Globus pallidus (tissue), 1 donor: Measurements from ENCODE around the gene D2HGDH.
"Not testable (repeated sequence)": the region's sequence is repeated elsewhere in the genome, so short reads cannot be mapped to it uniquely, and the experiment has no call there.

Experiments
- DNase-seq: peaks from one replicate; pipeline ENCODE4 v3.0.0-alpha.2; 2015; ENCODE audit warnings: low spot score

The D2HGDH gene

GRCh38 chr2:241748468-241749256, 14.2 kb downstream of the D2HGDH start:
- no peak for DNase-seq

- no peak for DNase-seq
These were observed 15.8 kb downstream of the D2HGDH start for GRCh38 chr2:241750076-241750840.

- DNase-seq, result no peak
These were observed 16.7 kb downstream of the D2HGDH start for GRCh38 chr2:241751152-241751551.

- no peak for DNase-seq
These were observed 17.3 kb downstream of the D2HGDH start for GRCh38 chr2:241751776-241752175.

- no peak for DNase-seq
These were observed 17.8 kb downstream of the D2HGDH start for GRCh38 chr2:241752253-241752652.

GRCh38 chr2:241752689-241753276, 18.4 kb downstream of the D2HGDH start:
- DNase-seq, result no peak

- no peak for DNase-seq
These were observed 19.1 kb downstream of the D2HGDH start for GRCh38 chr2:241753493-241753892.

- no peak for DNase-seq
These were observed 19.6 kb downstream of the D2HGDH start for GRCh38 chr2:241754042-241754441.

GRCh38 chr2:241755166-241755565, 20.7 kb downstream of the D2HGDH start:
- no peak for DNase-seq

- DNase-seq, result no peak
These were observed 21.3 kb downstream of the D2HGDH start for GRCh38 chr2:241755777-241756176.

GRCh38 chr2:241759067-241759807, 24.8 kb downstream of the D2HGDH start:
- DNase-seq, result no peak

- DNase-seq, result not testable (repeated sequence)
These were observed 25.5 kb downstream of the D2HGDH start for GRCh38 chr2:241759893-241760292.

GRCh38 chr2:241760301-241760771, 25.9 kb downstream of the D2HGDH start:
- DNase-seq, result no peak

- no peak for DNase-seq
These were observed 28.0 kb downstream of the D2HGDH start for GRCh38 chr2:241762321-241762932.

- DNase-seq, result no peak
These were observed 28.5 kb downstream of the D2HGDH start for GRCh38 chr2:241762933-241763369.

- no peak for DNase-seq
These were observed 29.3 kb downstream of the D2HGDH start for GRCh38 chr2:241763551-241764274.

GRCh38 chr2:241764275-241765241, 30.1 kb downstream of the D2HGDH start:
- no peak for DNase-seq

- no peak for DNase-seq
These were observed 33.2 kb downstream of the D2HGDH start for GRCh38 chr2:241767464-241768250.

GRCh38 chr2:241768251-241768711, 33.9 kb downstream of the D2HGDH start:
- DNase-seq, result no peak
